Effector memory CD4-positive, alpha-beta T cell (primary cell): Measurements from ENCODE around the gene UHRF1.
"Not testable (repeated sequence)": the region's sequence is repeated elsewhere in the genome, so short reads cannot be mapped to it uniquely, and the experiment has no call there.

ENCODE experiments used
- DNase-seq, 3 donors: peaks; one replicate each; pipeline ENCODE4 v3.0.0-alpha.2; 2020
- H3K27ac ChIP-seq: 2 replicates; pipeline ENCODE4 v1.7.0; 2013; ENCODE audit warnings: mild to moderate bottlenecking, low read length, moderate library complexity; ENCODE audit not compliant: insufficient read depth, poor library complexity, severe bottlenecking
- H3K27me3 ChIP-seq: replicated peaks from 2 replicates; pipeline ENCODE4 v1.7.0; 2013; ENCODE audit warnings: mild to moderate bottlenecking, low read length; ENCODE audit not compliant: insufficient read depth, control insufficient read depth, poor library complexity, severe bottlenecking
- H3K36me3 ChIP-seq: 2 replicates; pipeline ENCODE4 v1.7.0; 2013; ENCODE audit warnings: mild to moderate bottlenecking, low read length, moderate library complexity; ENCODE audit not compliant: control insufficient read depth, insufficient read depth
- H3K4me1 ChIP-seq: 2 replicates; pipeline ENCODE4 v1.7.0; 2013; ENCODE audit warnings: low read length, mild to moderate bottlenecking; ENCODE audit not compliant: control insufficient read depth, insufficient read depth, poor library complexity, severe bottlenecking
- H3K4me3 ChIP-seq: 2 replicates; pipeline ENCODE4 v1.7.0; 2013; ENCODE audit warnings: low read length, low read depth, mild to moderate bottlenecking; ENCODE audit not compliant: insufficient read depth, poor library complexity, severe bottlenecking
- H3K9me3 ChIP-seq: 2 replicates; pipeline ENCODE4 v1.7.0; 2013; ENCODE audit warnings: mild to moderate bottlenecking, low read length, moderate library complexity; ENCODE audit not compliant: control insufficient read depth

Gene UHRF1

DNA sequence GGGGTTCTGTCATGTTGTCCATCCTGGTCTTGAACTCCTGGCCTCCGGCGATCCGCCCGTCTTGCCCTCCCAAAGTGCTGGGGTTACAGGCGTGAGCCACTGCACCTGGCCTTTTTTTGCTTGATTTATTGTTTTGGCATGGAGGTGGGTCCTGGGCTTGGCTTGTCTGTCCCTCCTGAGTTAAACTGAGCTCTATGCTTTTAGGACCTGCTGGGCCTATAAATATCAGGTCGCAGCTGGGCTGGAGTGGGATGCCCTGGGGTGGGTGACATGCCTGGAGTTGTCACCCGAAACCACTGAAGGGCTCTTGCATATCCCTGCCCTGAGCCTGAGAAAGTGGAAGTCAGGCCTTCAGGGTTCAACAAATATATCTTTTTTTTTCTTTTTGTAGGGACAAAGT lies 12.2 kb upstream of the UHRF1 start:
- Histone ChIP-seq H3K9me3 (no peaks in the 10 kb centered on the region), H3K4me3 (no peak overlapping the region), H3K27ac (no peak overlapping the region), H3K27me3 (no peaks in the 10 kb centered on the region), H3K36me3 (no peaks in the 10 kb centered on the region), H3K4me1 (no peaks in the 10 kb centered on the region)
- no peak for DNase-seq

DNA sequence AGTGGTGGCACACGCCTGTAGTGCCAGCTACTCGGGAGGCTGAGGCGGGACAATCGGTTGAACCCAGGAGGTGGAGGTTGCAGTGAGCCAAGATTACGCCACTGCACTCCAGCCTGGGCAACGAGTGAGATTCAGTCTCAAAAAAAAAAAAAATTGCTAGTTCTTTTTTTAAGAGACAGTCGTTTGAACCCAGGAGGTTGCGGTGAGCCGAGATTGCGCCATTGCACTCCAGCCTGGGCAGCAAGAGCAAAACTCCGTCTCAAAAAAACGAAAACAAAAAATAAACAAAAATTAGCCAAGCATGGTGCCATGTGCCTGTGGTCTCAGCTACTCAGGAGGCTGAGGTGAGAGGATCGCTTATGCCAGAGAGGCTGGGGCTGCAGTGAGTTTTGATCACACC lies 8.4 kb upstream of the UHRF1 start:
- H3K36me3 ChIP-seq, H3K9me3 ChIP-seq, H3K4me1 ChIP-seq, H3K27ac ChIP-seq, H3K4me3 ChIP-seq, H3K27me3 ChIP-seq, DNase-seq: not testable (repeated sequence)

DNA sequence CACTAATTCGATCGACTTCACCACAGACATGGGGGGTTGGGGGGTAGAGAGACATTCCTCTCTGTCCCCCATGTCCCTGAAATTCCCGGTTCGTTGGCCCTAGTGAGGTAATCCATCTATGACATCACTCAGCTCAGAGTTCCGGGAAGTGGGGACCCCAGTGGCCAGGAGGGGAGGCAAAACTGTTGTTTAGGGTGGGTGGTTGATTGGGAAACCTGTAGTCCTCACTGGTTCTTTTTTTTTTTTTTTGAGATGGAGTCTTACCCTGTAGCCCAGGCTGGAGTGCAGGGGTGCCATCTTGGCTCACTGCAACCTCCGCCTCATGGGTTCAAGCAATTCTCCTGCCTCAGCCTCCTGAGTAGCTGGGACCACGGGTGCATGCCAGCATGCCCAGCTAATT lies 6.5 kb upstream of the UHRF1 start, which contains the start of gene ARRDC5:
TSS of gene ARRDC5 (minus strand) at position 101 of the 400 bp plus-strand sequence. CDS start at position 30, 71 bp downstream.
- Histone ChIP-seq H3K36me3 (no peaks in the 10 kb centered on the region), H3K27me3 (no peaks in the 10 kb centered on the region), H3K4me3 (no peak within 1 kb of the TSS), H3K9me3 (no peaks in the 10 kb centered on the region), H3K4me1 (no peaks in the 10 kb centered on the region), H3K27ac (no peak within 1 kb of the TSS)
- DNase-seq: no peak

DNA sequence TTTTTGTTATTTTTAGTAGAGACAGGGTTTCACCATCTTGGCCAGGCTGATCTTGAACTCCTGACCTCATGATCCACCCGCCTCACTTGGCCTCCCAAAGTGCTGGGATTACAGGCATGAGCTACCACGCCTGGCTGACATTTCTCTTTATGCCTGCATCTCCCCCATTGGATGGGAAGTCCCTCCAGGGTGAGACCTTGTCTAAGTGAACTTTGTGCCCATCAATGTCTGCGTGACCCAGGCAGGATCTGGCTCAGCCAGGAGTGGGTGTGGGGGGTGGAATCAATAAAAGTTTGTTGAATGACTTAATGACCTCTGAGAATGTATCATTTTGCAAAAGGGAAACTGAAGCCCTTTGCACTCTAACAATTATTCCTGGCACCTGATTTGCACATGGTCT lies 4.8 kb upstream of the UHRF1 start:
- no peaks in the 10 kb centered on the region for H3K9me3 ChIP-seq
- no peak overlapping the region for H3K4me3 ChIP-seq
- H3K27ac ChIP-seq: no peak overlapping the region
- no peaks in the 10 kb centered on the region for H3K36me3 ChIP-seq
- no peak for DNase-seq
- H3K27me3 ChIP-seq: no peaks in the 10 kb centered on the region
- H3K4me1 ChIP-seq: no peaks in the 10 kb centered on the region

DNA sequence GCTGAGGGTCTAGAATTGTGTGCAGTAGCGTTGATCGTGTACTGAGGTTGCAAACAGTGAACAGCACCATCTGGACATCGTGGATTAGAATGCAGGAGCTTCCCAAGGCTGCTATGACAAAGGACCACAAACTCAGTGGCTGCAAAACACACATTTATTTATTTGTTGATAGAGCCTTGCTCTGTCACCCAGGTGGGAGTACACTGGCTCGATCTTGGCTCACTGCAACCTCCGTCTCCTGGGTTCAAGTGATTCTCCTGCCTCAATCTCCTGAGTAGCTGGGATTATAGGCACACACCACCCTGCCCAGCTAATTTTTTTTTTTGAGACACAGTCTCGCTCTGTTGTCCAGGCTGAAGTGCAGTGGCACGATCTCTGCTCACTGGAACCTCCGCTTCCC lies 2.3 kb upstream of the UHRF1 start:
- Histone ChIP-seq H3K27me3 (no peaks in the 10 kb centered on the region), H3K4me3 (no peak overlapping the region)
- DNase-seq: no peak

DNA sequence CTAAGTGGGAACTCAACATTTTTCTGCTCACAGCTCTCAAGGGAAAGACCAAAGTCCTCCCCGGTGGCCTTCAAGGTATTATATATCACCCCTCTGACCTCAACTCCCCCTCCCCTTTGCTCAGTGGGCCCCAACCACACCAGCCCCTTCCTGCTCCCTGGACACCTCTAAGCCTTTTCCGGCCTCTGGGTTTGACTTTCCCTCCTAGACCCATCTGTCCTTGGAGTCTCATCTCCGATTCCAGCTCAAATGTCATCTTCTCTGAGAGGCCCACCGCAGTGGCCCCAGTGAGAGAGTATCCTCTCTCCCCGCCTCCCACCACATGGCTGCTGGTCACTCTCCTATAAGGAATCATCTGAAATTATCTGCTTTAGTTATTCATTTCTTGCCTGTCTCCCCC lies 941 bp upstream of the UHRF1 start:
- Histone ChIP-seq H3K27me3 (no peaks in the 10 kb centered on the region), H3K9me3 (no peaks in the 10 kb centered on the region), H3K4me3 (no peak overlapping the region), H3K36me3 (no peaks in the 10 kb centered on the region), H3K4me1 (peaks cover 15% of the 10 kb centered on the region), H3K27ac (no peak overlapping the region)
- DNase-seq: no peak

More for the DNA sequence above, 2.3 kb upstream of the UHRF1 start:
- Histone ChIP-seq H3K9me3 (no peaks in the 10 kb centered on the region), H3K36me3 (no peaks in the 10 kb centered on the region), H3K27ac (no peak overlapping the region), H3K4me1 (peaks cover 15% of the 10 kb centered on the region)

DNA sequence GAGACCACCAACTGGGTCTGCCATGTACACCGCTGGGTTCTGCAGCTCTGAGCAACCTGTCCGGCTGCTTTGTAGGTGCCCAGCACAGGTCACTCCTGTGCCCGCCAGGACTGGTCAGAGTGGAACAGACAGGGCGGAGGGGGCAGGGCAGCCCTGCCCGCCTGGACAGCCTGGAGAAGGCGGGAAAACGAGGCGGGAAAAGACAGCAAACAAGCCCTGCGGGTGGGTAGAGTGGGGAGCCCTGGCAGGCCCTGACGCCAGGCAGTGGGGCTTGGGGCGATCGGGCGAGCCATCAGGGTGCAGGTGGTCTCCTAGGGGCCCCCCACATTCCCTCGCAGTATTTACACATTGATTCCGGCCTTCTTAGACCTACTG lies 533 bp upstream of the UHRF1 start:
- Histone ChIP-seq H3K9me3 (no peaks in the 10 kb centered on the region), H3K27ac (no peak overlapping the region), H3K4me1 (peaks cover 15% of the 10 kb centered on the region), H3K36me3 (no peaks in the 10 kb centered on the region), H3K4me3 (peak overlapping the region; percentile 72), H3K27me3 (no peaks in the 10 kb centered on the region)
- no peak for DNase-seq

DNA sequence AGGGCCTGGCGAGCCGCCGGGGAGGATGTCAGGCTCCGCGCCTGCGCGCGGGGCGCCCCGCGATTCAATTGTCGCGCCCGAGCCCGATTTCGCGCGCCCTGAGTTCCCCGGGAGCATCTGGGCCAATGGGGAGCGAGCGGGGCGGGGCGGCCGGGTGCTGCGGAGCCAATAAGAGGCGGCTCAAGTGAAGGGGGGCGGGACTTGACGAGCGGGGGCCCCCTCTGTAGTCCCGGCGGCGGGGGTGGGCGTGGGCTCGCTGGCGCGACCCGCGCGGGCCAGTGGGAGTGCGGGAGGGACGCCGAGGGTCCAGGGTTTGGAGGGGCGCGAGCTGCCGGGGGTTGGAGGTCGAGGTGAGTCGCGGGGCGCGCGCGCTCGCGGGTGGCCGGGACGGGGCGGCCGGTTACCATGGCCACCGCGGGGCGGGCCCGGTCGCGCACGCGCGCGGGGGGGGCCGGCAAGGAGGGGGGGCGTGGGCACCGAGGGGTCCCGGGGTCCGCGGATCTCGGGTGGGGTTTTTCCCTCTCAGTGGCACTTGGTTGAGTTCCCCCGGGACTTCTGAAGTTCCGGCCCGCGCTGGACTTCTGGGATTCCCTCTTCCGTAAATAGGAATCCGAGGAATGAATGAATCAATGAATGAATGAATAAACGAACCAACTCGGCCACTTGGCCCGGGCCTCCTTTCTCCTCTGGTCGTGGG lies 744 bp downstream of the UHRF1 start:
- no peaks in the 10 kb centered on the region for H3K27me3 ChIP-seq
- H3K4me1 ChIP-seq: peaks cover 23% of the 10 kb centered on the region
- peak overlapping the region; percentile 72 for H3K4me3 ChIP-seq
- no peaks in the 10 kb centered on the region for H3K36me3 ChIP-seq
- H3K27ac ChIP-seq: peak overlapping the region; percentile 48
- no peaks in the 10 kb centered on the region for H3K9me3 ChIP-seq
- DNase-seq: peak; percentile 86 to 91 (median 89)

DNA sequence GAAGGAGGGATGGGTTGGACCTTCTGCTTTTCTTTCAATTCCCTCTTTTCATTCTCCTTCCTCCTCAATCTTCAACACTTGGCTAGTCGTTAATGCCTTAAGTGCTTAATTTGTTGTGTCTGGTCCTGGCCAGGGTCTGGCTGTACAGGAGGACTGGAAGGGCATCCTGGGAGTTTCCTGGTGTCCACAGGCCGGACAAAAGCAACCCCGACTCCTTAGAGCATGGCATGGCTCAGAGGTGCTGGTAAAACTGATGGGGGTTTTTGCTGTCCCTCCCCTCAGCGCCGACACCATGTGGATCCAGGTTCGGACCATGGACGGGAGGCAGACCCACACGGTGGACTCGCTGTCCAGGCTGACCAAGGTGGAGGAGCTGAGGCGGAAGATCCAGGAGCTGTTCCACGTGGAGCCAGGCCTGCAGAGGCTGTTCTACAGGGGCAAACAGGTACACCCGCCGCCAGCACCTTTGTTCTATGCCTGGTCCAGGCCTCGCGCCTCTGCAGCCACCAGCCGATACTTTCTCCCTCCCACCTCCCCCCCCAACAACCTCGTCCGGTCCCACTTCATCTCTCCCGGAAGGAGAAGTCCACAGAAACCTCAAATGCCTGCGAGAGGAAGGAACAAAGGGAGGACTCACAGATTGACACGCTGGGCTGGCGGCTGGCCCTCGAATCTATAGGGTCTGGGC lies 1.4 kb downstream of the UHRF1 start:
- Histone ChIP-seq H3K27me3 (no peaks in the 10 kb centered on the region), H3K4me1 (peaks cover 26% of the 10 kb centered on the region), H3K9me3 (no peaks in the 10 kb centered on the region), H3K4me3 (peak overlapping the region; percentile 72), H3K36me3 (no peaks in the 10 kb centered on the region), H3K27ac (peak overlapping the region; percentile 45)
- DNase-seq: no peak

DNA sequence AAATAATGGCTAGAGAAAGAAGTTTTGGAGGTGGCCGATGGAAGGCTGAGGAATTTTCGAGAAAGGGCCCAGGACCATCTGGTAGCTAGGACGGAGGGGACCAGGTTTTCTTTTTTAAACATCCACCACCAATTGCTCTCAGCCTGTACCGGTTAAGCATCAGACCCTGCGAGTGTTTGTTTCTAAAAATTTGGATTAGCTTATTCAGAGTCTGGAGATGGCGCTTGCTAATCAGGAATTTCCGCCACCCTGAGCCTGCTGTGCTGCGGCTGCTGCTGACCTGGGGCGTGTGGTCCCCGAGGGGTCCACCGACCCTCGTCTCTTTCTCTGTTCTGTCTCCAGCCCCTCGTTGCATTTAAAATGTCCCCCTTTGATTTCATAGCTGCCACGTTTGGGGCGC lies 2.0 kb downstream of the UHRF1 start:
- Histone ChIP-seq H3K9me3 (no peaks in the 10 kb centered on the region), H3K27ac (peak overlapping the region; percentile 45), H3K4me3 (peak overlapping the region; percentile 72), H3K36me3 (no peaks in the 10 kb centered on the region), H3K4me1 (peaks cover 26% of the 10 kb centered on the region), H3K27me3 (no peaks in the 10 kb centered on the region)
- no peak for DNase-seq
